ENCODE data around the gene SEMA3E.

SEMA3E gene

GRCh38 chr7:83413831-83414230 is 235.1 kb downstream of the SEMA3E start:
- Histone ChIP-seq H3K4me3 (ENCODE audit: low read length) (no peak overlapping the region), H3K27me3 (ENCODE audit: control insufficient read depth, insufficient read depth, low read length) (no peaks in the 10 kb centered on the region), H3K9ac (ENCODE audit: low read length) (no peak overlapping the region), H3K36me3 (ENCODE audit: control insufficient read depth, insufficient read depth, low read length) (no peaks in the 10 kb centered on the region), H3K4me1 (ENCODE audit: control insufficient read depth, insufficient read depth, low read length) (no peaks in the 10 kb centered on the region), H3K27ac (ENCODE audit: low read depth, low read length) (no peak overlapping the region)

GRCh38 chr7:83413424-83413823 is 235.5 kb downstream of the SEMA3E start:
- no peak overlapping the region for H3K27ac ChIP-seq (ENCODE audit: low read depth, low read length)
- H3K9ac ChIP-seq (ENCODE audit: low read length): no peak overlapping the region
- H3K4me1 ChIP-seq (ENCODE audit: control insufficient read depth, insufficient read depth, low read length): no peaks in the 10 kb centered on the region
- no peak overlapping the region for H3K4me3 ChIP-seq (ENCODE audit: low read length)
- H3K36me3 ChIP-seq (ENCODE audit: control insufficient read depth, insufficient read depth, low read length): no peaks in the 10 kb centered on the region
- H3K27me3 ChIP-seq (ENCODE audit: control insufficient read depth, insufficient read depth, low read length): no peaks in the 10 kb centered on the region

- Histone ChIP-seq H3K27ac (ENCODE audit: low read depth, low read length) (no peak overlapping the region), H3K4me1 (ENCODE audit: control insufficient read depth, insufficient read depth, low read length) (no peaks in the 10 kb centered on the region), H3K36me3 (ENCODE audit: control insufficient read depth, insufficient read depth, low read length) (no peaks in the 10 kb centered on the region), H3K27me3 (ENCODE audit: control insufficient read depth, insufficient read depth, low read length) (no peaks in the 10 kb centered on the region), H3K9ac (ENCODE audit: low read length) (no peak overlapping the region), H3K4me3 (ENCODE audit: low read length) (no peak overlapping the region)
These were observed 237.8 kb downstream of the SEMA3E start for GRCh38 chr7:83410989-83411591.

- Histone ChIP-seq H3K4me3 (ENCODE audit: low read length) (no peak overlapping the region), H3K4me1 (ENCODE audit: control insufficient read depth, insufficient read depth, low read length) (no peaks in the 10 kb centered on the region), H3K36me3 (ENCODE audit: control insufficient read depth, insufficient read depth, low read length) (no peaks in the 10 kb centered on the region), H3K27me3 (ENCODE audit: control insufficient read depth, insufficient read depth, low read length) (no peaks in the 10 kb centered on the region), H3K9ac (ENCODE audit: low read length) (no peak overlapping the region), H3K27ac (ENCODE audit: low read depth, low read length) (no peak overlapping the region)
These were observed 254.2 kb downstream of the SEMA3E start for GRCh38 chr7:83394776-83395175.

- no peaks in the 10 kb centered on the region for H3K27me3 ChIP-seq (ENCODE audit: control insufficient read depth, insufficient read depth, low read length)
- H3K36me3 ChIP-seq (ENCODE audit: control insufficient read depth, insufficient read depth, low read length): no peaks in the 10 kb centered on the region
- no peak overlapping the region for H3K27ac ChIP-seq (ENCODE audit: low read depth, low read length)
- no peak overlapping the region for H3K9ac ChIP-seq (ENCODE audit: low read length)
- no peaks in the 10 kb centered on the region for H3K4me1 ChIP-seq (ENCODE audit: control insufficient read depth, insufficient read depth, low read length)
- no peak overlapping the region for H3K4me3 ChIP-seq (ENCODE audit: low read length)
These were observed 260.5 kb downstream of the SEMA3E start for GRCh38 chr7:83388436-83388835.

GRCh38 chr7:83366629-83367028 is 282.3 kb downstream of the SEMA3E start:
- H3K36me3 ChIP-seq (ENCODE audit: control insufficient read depth, insufficient read depth, low read length): no peaks in the 10 kb centered on the region
- H3K4me3 ChIP-seq (ENCODE audit: low read length): no peak overlapping the region
- H3K27me3 ChIP-seq (ENCODE audit: control insufficient read depth, insufficient read depth, low read length): no peaks in the 10 kb centered on the region
- no peak overlapping the region for H3K9ac ChIP-seq (ENCODE audit: low read length)
- no peaks in the 10 kb centered on the region for H3K4me1 ChIP-seq (ENCODE audit: control insufficient read depth, insufficient read depth, low read length)
- no peak overlapping the region for H3K27ac ChIP-seq (ENCODE audit: low read depth, low read length)

- Histone ChIP-seq H3K27me3 (ENCODE audit: control insufficient read depth, insufficient read depth, low read length) (no peaks in the 10 kb centered on the region), H3K4me1 (ENCODE audit: control insufficient read depth, insufficient read depth, low read length) (no peaks in the 10 kb centered on the region), H3K4me3 (ENCODE audit: low read length) (no peak overlapping the region), H3K36me3 (ENCODE audit: control insufficient read depth, insufficient read depth, low read length) (no peaks in the 10 kb centered on the region), H3K9ac (ENCODE audit: low read length) (no peak overlapping the region), H3K27ac (ENCODE audit: low read depth, low read length) (no peak overlapping the region)
These were observed 283.2 kb downstream of the SEMA3E start for GRCh38 chr7:83365746-83366145.

- no peak overlapping the region for H3K27ac ChIP-seq (ENCODE audit: low read depth, low read length)
- no peaks in the 10 kb centered on the region for H3K4me1 ChIP-seq (ENCODE audit: control insufficient read depth, insufficient read depth, low read length)
- no peaks in the 10 kb centered on the region for H3K36me3 ChIP-seq (ENCODE audit: control insufficient read depth, insufficient read depth, low read length)
- no peak overlapping the region for H3K4me3 ChIP-seq (ENCODE audit: low read length)
- H3K27me3 ChIP-seq (ENCODE audit: control insufficient read depth, insufficient read depth, low read length): no peaks in the 10 kb centered on the region
- no peak overlapping the region for H3K9ac ChIP-seq (ENCODE audit: low read length)
These were observed 285.9 kb downstream of the SEMA3E start for GRCh38 chr7:83362871-83363550.

GRCh38 chr7:83359108-83359507 is 289.8 kb downstream of the SEMA3E start:
- Histone ChIP-seq H3K27me3 (ENCODE audit: control insufficient read depth, insufficient read depth, low read length) (no peaks in the 10 kb centered on the region), H3K27ac (ENCODE audit: low read depth, low read length) (no peak overlapping the region), H3K4me3 (ENCODE audit: low read length) (no peak overlapping the region), H3K36me3 (ENCODE audit: control insufficient read depth, insufficient read depth, low read length) (no peaks in the 10 kb centered on the region), H3K4me1 (ENCODE audit: control insufficient read depth, insufficient read depth, low read length) (no peaks in the 10 kb centered on the region), H3K9ac (ENCODE audit: low read length) (no peak overlapping the region)

GRCh38 chr7:83355143-83355542 is 293.8 kb downstream of the SEMA3E start:
- Histone ChIP-seq H3K9ac (ENCODE audit: low read length) (no peak overlapping the region), H3K36me3 (ENCODE audit: control insufficient read depth, insufficient read depth, low read length) (no peaks in the 10 kb centered on the region), H3K27ac (ENCODE audit: low read depth, low read length) (no peak overlapping the region), H3K4me1 (ENCODE audit: control insufficient read depth, insufficient read depth, low read length) (no peaks in the 10 kb centered on the region), H3K4me3 (ENCODE audit: low read length) (no peak overlapping the region), H3K27me3 (ENCODE audit: control insufficient read depth, insufficient read depth, low read length) (no peaks in the 10 kb centered on the region)

- H3K27ac ChIP-seq (ENCODE audit: low read depth, low read length): no peak overlapping the region
- H3K36me3 ChIP-seq (ENCODE audit: control insufficient read depth, insufficient read depth, low read length): no peaks in the 10 kb centered on the region
- no peaks in the 10 kb centered on the region for H3K4me1 ChIP-seq (ENCODE audit: control insufficient read depth, insufficient read depth, low read length)
- H3K27me3 ChIP-seq (ENCODE audit: control insufficient read depth, insufficient read depth, low read length): no peaks in the 10 kb centered on the region
- H3K9ac ChIP-seq (ENCODE audit: low read length): no peak overlapping the region
- no peak overlapping the region for H3K4me3 ChIP-seq (ENCODE audit: low read length)
These were observed 300.9 kb downstream of the SEMA3E start for GRCh38 chr7:83347945-83348444.

- Histone ChIP-seq H3K9ac (ENCODE audit: low read length) (no peak overlapping the region), H3K36me3 (ENCODE audit: control insufficient read depth, insufficient read depth, low read length) (no peaks in the 10 kb centered on the region), H3K4me1 (ENCODE audit: control insufficient read depth, insufficient read depth, low read length) (no peaks in the 10 kb centered on the region), H3K27me3 (ENCODE audit: control insufficient read depth, insufficient read depth, low read length) (no peaks in the 10 kb centered on the region), H3K27ac (ENCODE audit: low read depth, low read length) (no peak overlapping the region), H3K4me3 (ENCODE audit: low read length) (no peak overlapping the region)
These were observed 309.0 kb downstream of the SEMA3E start for GRCh38 chr7:83339907-83340306.

All from rectal smooth muscle tissue (tissue), 1 donor.